Ovary (tissue), 9 donors: Measurements from ENCODE around the gene ADAM17. TPM values are rescaled to one million over a fixed set of nuclear protein-coding genes. Genes with fewer than 3 reads are reported as not detected.
"Not testable (repeated sequence)": the region's sequence is repeated elsewhere in the genome, so short reads cannot be mapped to it uniquely, and the experiment has no call there.

Experiments
- DNase-seq, 5 donors: peaks; one replicate each; pipeline ENCODE4 v3.0.0-alpha.2; 2019 to 2020
- H3K27ac ChIP-seq, 2 donors: fragments of 200-600 bp; one replicate each; pipeline versions ENCODE4 v1.5.1 to v1.8.0; 2019 to 2022
- H3K27me3 ChIP-seq: fragments of 200-600 bp; one replicate; pipeline ENCODE4 v1.8.0; 2022
- H3K36me3 ChIP-seq: fragments of 200-600 bp; sonication (generic); one replicate; pipeline ENCODE4 v1.5.1; 2019
- H3K4me1 ChIP-seq: one replicate; pipeline ENCODE4 v1.8.1; 2013; ENCODE audit warnings: mild to moderate bottlenecking, moderate library complexity; ENCODE audit not compliant: insufficient read depth
- H3K4me3 ChIP-seq: fragments of 200-600 bp; sonication (generic); one replicate; pipeline ENCODE4 v1.5.1; 2017
- H3K9me3 ChIP-seq, 2 donors: fragments of 200-600 bp in 1 of 2; sonication (generic) in 1 of 2; one replicate each; pipeline versions ENCODE4 v1.5.1 to v1.8.1; 2013 to 2019; ENCODE audit warnings: mild to moderate bottlenecking in 1 of 2, moderate library complexity in 1 of 2
- EP300 ChIP-seq: sonication (generic); formaldehyde crosslinking; IDR thresholded peaks from one replicate; pipeline ENCODE4 v1.6.1; 2017; ENCODE audit warnings: antibody characterized with exemption
- POLR2A ChIP-seq: fragments of 450-650 bp; IDR thresholded peaks from one replicate; pipeline ENCODE4 v1.6.1; 2017; ENCODE audit warnings: antibody characterized with exemption, mild to moderate bottlenecking, moderate library complexity
- WGBS, 3 donors: extraction: QIAGEN DNeasy Blood & Tissue Kit in 1 of 3; methylation state at CpG; one replicate each; pipeline versions ENCODE4 v1.1.5 to v1.1.7; 2013 to 2017; 5-methylcytosine and 5-hydroxymethylcytosine counted together
- intact Hi-C, 4 donors: fragments of 100-400 bp; cut with DNase I; formaldehyde crosslinking; loops; one replicate each; pipeline versions ENCODE4 v1.11.0 to v1.15.1; 2022 to 2023
- polyA plus RNA-seq, 2 donors: library from polyadenylated mRNA; stranded (reverse); fragments of 200-250 nt in 1 of 2; fragments of 350-450 nt in 1 of 2; fragmentation: Illumina TruSeq in 1 of 2; extraction: RNeasy Lipid Tissue Mini Kit (QIAGEN cat#74804) in 1 of 2; gene quantifications; one replicate each; pipeline ENCODE4 v1.2.3, GENCODE V29; 2013 to 2014
- total RNA-seq, 7 donors: library from RNA; depleted of rRNA in 2 of 7; stranded (reverse); fragments of >200 nt in 2 of 7; fragmentation: NEBNext Ultra II Directional in 3 of 7; extraction: Animal tissue kit (Norgen Biotek cat#: 25700) in 3 of 7; gene quantifications; one replicate each; pipeline versions ENCODE4 v1.1.0 to v1.2.4, GENCODE V29; 2016 to 2023
- TF ChIP-seq, protein P1 (sequence below), 3 donors: fragments of 450-650 bp in 2 of 3; fragments of 200-600 bp in 1 of 3; IDR thresholded peaks; one replicate each; pipeline versions ENCODE4 v1.5.1 to v1.8.0; 2016 to 2022; ENCODE audit warnings: antibody characterized with exemption in 3 of 3, mild to moderate bottlenecking in 1 of 3
- donor health status: DM: no; HTN: no; CAD: no; lungs with moderate emphysema.
- donor health status: DM: no; HTN: no; CAD: no.
- donor health status: Bipolar disorder and iron deficiency.
- donor health status: DM: yes; HTN: yes; CAD: no.
- donor health status: DM: no; HTN: no; CAD: no.
- donor health status: DM: yes; HTN: yes; CAD: no.

The ADAM17 gene
- total and polyA plus RNA-seq, 9 donors: 10.2 to 46.6 (median 27.8) TPM

DNA sequence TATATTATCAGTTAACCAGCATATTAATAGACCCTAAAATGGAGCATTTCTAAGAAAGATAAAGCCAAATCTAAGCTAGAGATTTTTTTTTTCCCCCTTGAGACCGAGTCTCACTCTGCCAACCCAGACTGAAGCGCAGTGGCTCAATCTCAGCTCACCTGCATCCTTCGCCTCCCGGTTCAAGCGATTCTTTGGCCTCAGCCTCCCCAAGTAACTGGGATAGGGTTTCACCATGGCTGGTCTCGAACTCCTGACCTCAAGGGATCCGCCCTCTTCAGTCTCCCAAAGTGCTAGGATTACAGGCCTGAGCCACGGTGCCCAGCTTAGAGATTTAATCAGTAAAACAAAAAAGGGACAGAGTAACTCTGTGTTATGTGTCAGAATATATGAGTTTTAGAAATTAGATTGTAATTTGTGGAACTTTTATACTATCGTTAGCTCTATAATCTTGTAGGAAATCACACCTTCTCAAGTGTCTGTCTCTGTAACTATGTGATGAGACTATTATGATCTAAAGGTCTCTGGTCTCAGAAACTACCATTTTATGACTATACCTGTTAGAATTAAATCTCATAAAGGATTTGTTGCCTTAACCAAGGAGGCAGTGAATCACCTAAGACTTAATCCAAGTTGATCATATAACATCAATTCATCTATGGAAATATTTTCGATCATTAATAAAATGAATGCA, 41.1 kb upstream of the ADAM17 start:
- no peak overlapping the region for H3K4me3 ChIP-seq
- no peaks in the 10 kb centered on the region for H3K27me3 ChIP-seq
- TF ChIP-seq POLR2A: no peak
- TF ChIP-seq, protein P1, sequence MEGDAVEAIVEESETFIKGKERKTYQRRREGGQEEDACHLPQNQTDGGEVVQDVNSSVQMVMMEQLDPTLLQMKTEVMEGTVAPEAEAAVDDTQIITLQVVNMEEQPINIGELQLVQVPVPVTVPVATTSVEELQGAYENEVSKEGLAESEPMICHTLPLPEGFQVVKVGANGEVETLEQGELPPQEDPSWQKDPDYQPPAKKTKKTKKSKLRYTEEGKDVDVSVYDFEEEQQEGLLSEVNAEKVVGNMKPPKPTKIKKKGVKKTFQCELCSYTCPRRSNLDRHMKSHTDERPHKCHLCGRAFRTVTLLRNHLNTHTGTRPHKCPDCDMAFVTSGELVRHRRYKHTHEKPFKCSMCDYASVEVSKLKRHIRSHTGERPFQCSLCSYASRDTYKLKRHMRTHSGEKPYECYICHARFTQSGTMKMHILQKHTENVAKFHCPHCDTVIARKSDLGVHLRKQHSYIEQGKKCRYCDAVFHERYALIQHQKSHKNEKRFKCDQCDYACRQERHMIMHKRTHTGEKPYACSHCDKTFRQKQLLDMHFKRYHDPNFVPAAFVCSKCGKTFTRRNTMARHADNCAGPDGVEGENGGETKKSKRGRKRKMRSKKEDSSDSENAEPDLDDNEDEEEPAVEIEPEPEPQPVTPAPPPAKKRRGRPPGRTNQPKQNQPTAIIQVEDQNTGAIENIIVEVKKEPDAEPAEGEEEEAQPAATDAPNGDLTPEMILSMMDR (IDR thresholded peaks at IDR 0.05): no peak
- TF ChIP-seq EP300: no peak
- intact Hi-C loops: no loop called here
- no peaks in the 10 kb centered on the region for H3K9me3 ChIP-seq
- peaks cover 8% of the 10 kb centered on the region for H3K4me1 ChIP-seq
- no peak overlapping the region for H3K27ac ChIP-seq
- WGBS, 3 donors: 90 to 94% (median 93%) methylated on average over 10 of the region's 10 CpGs
- no peak for DNase-seq
- no peaks in the 10 kb centered on the region for H3K36me3 ChIP-seq

DNA sequence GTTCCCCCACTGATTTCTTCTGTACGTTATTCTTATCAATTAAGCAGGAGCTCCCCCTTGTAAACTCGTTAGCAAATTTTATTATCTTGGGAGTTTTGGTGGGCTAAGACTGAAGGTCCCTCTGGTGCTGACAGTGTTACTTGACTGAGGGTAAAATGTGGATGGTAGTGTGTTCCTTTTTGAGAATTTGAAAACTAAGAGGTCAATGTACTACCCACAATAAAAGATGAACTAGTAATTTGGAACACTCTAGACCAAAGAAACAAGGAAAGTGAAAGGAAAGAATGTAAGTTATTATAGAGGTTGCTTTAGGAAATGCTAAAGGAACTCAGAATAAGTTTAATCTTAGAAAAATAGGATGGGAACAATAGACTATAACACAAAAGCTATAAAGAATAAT, 40.1 kb upstream of the ADAM17 start:
- no peak for DNase-seq
- Histone ChIP-seq H3K27me3 (no peaks in the 10 kb centered on the region), H3K4me1 (peaks cover 8% of the 10 kb centered on the region), H3K27ac (peak overlapping the region in 1 of 2 donors; percentile 16), H3K4me3 (no peak overlapping the region), H3K9me3 (no peaks in the 10 kb centered on the region), H3K36me3 (no peaks in the 10 kb centered on the region)
- intact Hi-C loops: no loop called here
- TF ChIP-seq EP300 (no peak), POLR2A (no peak)
- TF ChIP-seq, protein P1 (IDR thresholded peaks at IDR 0.05): no peak
- 8 to 36% (median 17%) methylated on average over 2 of the region's 2 CpGs for WGBS, 3 donors

DNA sequence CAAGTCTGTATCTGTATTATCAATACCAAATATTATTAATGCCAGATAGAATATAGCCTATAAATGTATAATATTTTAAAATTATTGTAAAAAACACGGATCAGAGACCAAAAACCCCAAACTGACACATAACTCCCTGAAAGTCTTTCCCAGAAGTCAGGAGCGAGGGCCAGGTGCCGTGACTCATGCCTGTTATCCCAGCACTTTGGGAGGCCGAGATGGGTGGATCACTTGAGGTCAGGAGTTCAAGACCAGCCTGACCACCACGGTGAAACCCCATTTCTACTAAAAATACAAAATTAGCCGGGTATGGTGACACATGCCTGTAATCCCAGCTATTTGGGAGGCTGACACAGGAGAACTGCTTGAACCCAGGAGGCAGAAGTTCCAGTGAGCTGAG, 39.6 kb upstream of the ADAM17 start:
- H3K4me1 ChIP-seq: not testable (repeated sequence)
- DNase-seq: peak in 2 of 5 donors; percentile 23 to 61

DNA sequence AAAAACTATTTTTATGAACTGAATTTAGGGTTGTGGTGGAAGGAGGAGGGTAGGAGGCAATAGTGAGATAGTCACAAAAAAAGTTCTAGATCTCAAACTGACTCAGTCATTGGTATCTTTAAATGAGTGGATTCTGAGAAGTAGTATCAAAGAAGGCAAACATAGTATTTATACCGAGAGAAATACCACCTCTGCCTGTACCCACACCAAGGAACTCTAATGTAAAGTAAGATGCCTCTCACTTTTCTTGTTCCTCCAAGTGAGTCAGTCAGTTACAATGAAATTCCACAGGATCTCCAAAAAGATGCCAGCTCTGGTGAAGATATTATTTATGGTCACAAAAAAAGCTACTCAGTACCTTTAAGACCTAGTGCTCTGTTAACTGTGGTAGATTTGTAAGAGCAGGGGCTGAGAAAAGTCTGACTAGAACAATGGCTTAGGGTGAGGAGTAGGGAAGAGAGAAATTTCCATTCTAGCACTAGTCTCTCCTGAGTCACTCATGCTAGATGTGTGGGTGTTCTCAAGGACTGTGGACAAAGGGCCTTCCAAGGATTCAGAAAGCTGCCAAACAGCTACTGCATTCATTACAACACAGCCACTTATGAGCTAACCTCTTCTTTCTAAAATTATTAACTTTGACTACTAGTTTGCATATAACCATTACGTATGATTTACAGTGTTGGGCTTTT, 38.9 kb upstream of the ADAM17 start:
- H3K4me1 ChIP-seq: peaks cover 8% of the 10 kb centered on the region
- no peaks in the 10 kb centered on the region for H3K36me3 ChIP-seq
- H3K27ac ChIP-seq: no peak overlapping the region
- no peaks in the 10 kb centered on the region for H3K9me3 ChIP-seq
- DNase-seq: peak in 2 of 5 donors; percentile 28 to 58
- H3K4me3 ChIP-seq: no peak overlapping the region
- H3K27me3 ChIP-seq: no peaks in the 10 kb centered on the region
- WGBS, 3 donors: 51 to 55% (median 53%) methylated on average over 2 of the region's 2 CpGs
- TF ChIP-seq EP300: no peak
- TF ChIP-seq POLR2A: no peak
- TF ChIP-seq, protein P1 (IDR thresholded peaks at IDR 0.05): no peak
- intact Hi-C loops: no loop called here

More for the DNA sequence above, 39.6 kb upstream of the ADAM17 start:
- H3K9me3 ChIP-seq, H3K4me3 ChIP-seq, intact Hi-C loops, H3K36me3 ChIP-seq, H3K27me3 ChIP-seq: not testable (repeated sequence)
- 29 to 38% (median 30%) methylated on average over 6 of the region's 6 CpGs for WGBS, 3 donors
- peak overlapping the region in 1 of 2 donors; percentile 16 for H3K27ac ChIP-seq

DNA sequence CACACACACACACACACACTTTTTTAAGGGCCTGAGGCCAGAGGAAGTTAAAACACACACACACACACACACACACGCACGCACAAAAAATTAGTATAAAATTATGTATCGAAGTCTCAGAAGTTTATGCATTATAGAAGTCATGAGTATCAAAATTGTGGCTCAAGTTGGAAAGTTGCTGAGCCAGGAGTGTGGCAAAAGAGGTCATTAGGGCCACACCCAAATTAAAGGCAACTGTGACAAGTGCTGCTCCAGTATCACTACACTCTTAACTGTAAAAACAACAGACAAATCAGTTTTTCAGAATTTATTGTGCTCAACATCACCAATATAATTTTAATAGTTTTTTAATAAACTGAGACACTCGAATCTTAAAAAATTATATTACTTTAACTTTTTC, 38.3 kb upstream of the ADAM17 start:
- no peaks in the 10 kb centered on the region for H3K27me3 ChIP-seq
- intact Hi-C loops: no loop called here
- no peaks in the 10 kb centered on the region for H3K36me3 ChIP-seq
- H3K4me3 ChIP-seq: no peak overlapping the region
- no peak overlapping the region for H3K27ac ChIP-seq
- 90 to 95% (median 93%) methylated on average over 4 of the region's 4 CpGs for WGBS, 3 donors
- peaks cover 8% of the 10 kb centered on the region for H3K4me1 ChIP-seq
- H3K9me3 ChIP-seq: no peaks in the 10 kb centered on the region
- no peak for DNase-seq
- no peak for TF ChIP-seq POLR2A
- TF ChIP-seq EP300: no peak
- TF ChIP-seq, protein P1 (IDR thresholded peaks at IDR 0.05): no peak
